H1 (cell line): ENCODE results near the gene SORCS3. TPM values are rescaled to one million over a fixed set of nuclear protein-coding genes. Genes with fewer than 3 reads are reported as not detected.

ENCODE experiments used
- CTCF ChIA-PET: fragments of 300-600 bp; sonication (Branson Sonifier 250); formaldehyde crosslinking; loops from one replicate; lab custom pipeline; 2021; ENCODE audit not compliant: partially characterized antibody; lab: Charles Lee
- POLR2A ChIA-PET: fragments of 300-600 bp; sonication (Branson Sonifier 250); formaldehyde crosslinking; loops from one replicate; lab custom pipeline; 2021; ENCODE audit warnings: inconsistent platforms; ENCODE audit not compliant: partially characterized antibody; lab: Charles Lee
- DNase-seq, 2 experiments: peaks; one replicate each; pipeline versions ENCODE4 v3.0.0 to v3.0.0-alpha.2; 2010 to 2022; ENCODE audit warnings: low spot score in 2 of 2, low read depth in 1 of 2, mixed read lengths in 1 of 2
- FAIRE-seq: peaks from 2 replicates; lab custom pipeline; 2011; peaks lifted over from hg19 to GRCh38; lab: Jason Lieb, UNC
- H2AFZ ChIP-seq: 2 replicates; pipeline ENCODE4 v1.8.1; 2012; ENCODE audit warnings: low read length, inconsistent platforms
- H2AK5ac ChIP-seq: 2 replicates; pipeline ENCODE4 v1.6.1; 2013; ENCODE audit warnings: low read depth, low read length
- H2BK120ac ChIP-seq: replicated peaks from 2 replicates; pipeline ENCODE3; 2013; ENCODE audit warnings: low read depth, low read length, inconsistent platforms
- H2BK12ac ChIP-seq: 2 replicates; pipeline ENCODE4 v1.6.1; 2013; ENCODE audit warnings: low read depth, low read length
- H2BK15ac ChIP-seq: 2 replicates; pipeline ENCODE4 v1.6.1; 2013; ENCODE audit warnings: low read length
- H2BK20ac ChIP-seq: 2 replicates; pipeline ENCODE4 v1.6.1; 2013; ENCODE audit warnings: low read length
- H2BK5ac ChIP-seq: 2 replicates; pipeline ENCODE4 v1.6.1; 2013; ENCODE audit warnings: low read depth, low read length
- H3K14ac ChIP-seq: 2 replicates; pipeline ENCODE4 v1.6.1; 2013; ENCODE audit warnings: inconsistent platforms; ENCODE audit not compliant: insufficient read length
- H3K18ac ChIP-seq: 2 replicates; pipeline ENCODE4 v1.6.1; 2013; ENCODE audit warnings: low read length; ENCODE audit errors: extremely low read depth
- H3K23ac ChIP-seq: 2 replicates; pipeline ENCODE4 v1.6.1; 2013; ENCODE audit warnings: inconsistent platforms; ENCODE audit not compliant: insufficient read length
- H3K23me2 ChIP-seq: 2 replicates; pipeline ENCODE4 v1.6.1; 2013; ENCODE audit warnings: low read depth, low read length
- H3K27ac ChIP-seq: 2 replicates; pipeline ENCODE4 v1.6.1; 2011; ENCODE audit warnings: low read depth, low read length, inconsistent platforms
- H3K27me3 ChIP-seq, 4 experiments: replicated peaks in 1 of 4; 1 replicate in 1 of 4; 2 replicates in 3 of 4; pipeline versions ENCODE4 v1.6.1 to v1.8.1; 2011 to 2013; ENCODE audit warnings: low read length in 3 of 4, mild to moderate bottlenecking in 3 of 4, inconsistent platforms in 2 of 4, mixed read lengths in 2 of 4, moderate library complexity in 1 of 4; ENCODE audit not compliant: control insufficient read depth in 3 of 4, insufficient read depth in 3 of 4; ENCODE audit errors: extremely low read depth in 1 of 4
- H3K36me3 ChIP-seq, 4 experiments: 2 replicates each; pipeline versions ENCODE4 v1.6.1 to v1.8.1; 2011 to 2013; ENCODE audit warnings: mild to moderate bottlenecking in 4 of 4, low read length in 3 of 4, moderate library complexity in 2 of 4, control low read depth in 1 of 4, inconsistent platforms in 1 of 4; ENCODE audit not compliant: insufficient read depth in 4 of 4, control insufficient read depth in 2 of 4
- H3K4ac ChIP-seq: replicated peaks from 2 replicates; pipeline ENCODE3; 2013; ENCODE audit warnings: low read length, low read depth, mixed read lengths, inconsistent platforms; ENCODE audit not compliant: insufficient read length
- H3K4me1 ChIP-seq, 4 experiments: replicated peaks in 1 of 4; 1 replicate in 1 of 4; 2 replicates in 3 of 4; pipeline versions ENCODE4 v1.6.1 to v1.8.1; 2011 to 2013; ENCODE audit warnings: low read length in 3 of 4, inconsistent platforms in 2 of 4, mixed read lengths in 1 of 4; ENCODE audit not compliant: insufficient read depth in 4 of 4, control insufficient read depth in 3 of 4
- H3K4me2 ChIP-seq, 2 experiments: 2 replicates each; pipeline versions ENCODE4 v1.6.1 to v1.8.1; 2011 to 2013; ENCODE audit warnings: low read depth in 2 of 2, low read length in 2 of 2, control low read depth in 1 of 2, inconsistent platforms in 1 of 2, mild to moderate bottlenecking in 1 of 2; ENCODE audit not compliant: insufficient read depth in 1 of 2
- H3K4me3 ChIP-seq, 4 experiments: fragments of 200-600, 300-600 bp in 1 of 4; sonication (generic), shearing (Covaris generic), sonication (Bioruptor Twin) in 1 of 4; 2 replicates each; pipeline versions ENCODE4 v1.5.1 to v1.8.1; 2011 to 2016; ENCODE audit warnings: low read length in 4 of 4, low read depth in 3 of 4, control low read depth in 2 of 4, inconsistent platforms in 2 of 4, mild to moderate bottlenecking in 2 of 4, mixed read lengths in 1 of 4, moderate library complexity in 1 of 4; ENCODE audit not compliant: insufficient read depth in 2 of 4; ENCODE audit errors: extremely low read depth in 1 of 4
- H3K56ac ChIP-seq: replicated peaks from 2 replicates; pipeline ENCODE3; 2013; ENCODE audit warnings: low read depth, mild to moderate bottlenecking, mixed read lengths, low read length, inconsistent platforms; ENCODE audit not compliant: insufficient read length
- H3K79me1 ChIP-seq: 2 replicates; pipeline ENCODE4 v1.6.1; 2013; ENCODE audit warnings: low read depth, low read length, control low read depth
- H3K79me2 ChIP-seq, 2 experiments: 2 replicates each; pipeline versions ENCODE4 v1.6.1 to v1.8.1; 2012 to 2013; ENCODE audit warnings: low read length in 2 of 2, mild to moderate bottlenecking in 2 of 2, inconsistent platforms in 1 of 2; ENCODE audit not compliant: insufficient read depth in 2 of 2, control insufficient read depth in 1 of 2
- H3K9ac ChIP-seq, 4 experiments: replicated peaks in 1 of 4; 1 replicate in 1 of 4; 2 replicates in 3 of 4; pipeline versions ENCODE4 v1.6.1 to v1.8.1; 2011 to 2013; ENCODE audit warnings: low read depth in 3 of 4, low read length in 3 of 4, control low read depth in 2 of 4, mild to moderate bottlenecking in 2 of 4, moderate library complexity in 2 of 4, inconsistent platforms in 1 of 4; ENCODE audit errors: extremely low read depth in 1 of 4
- H3K9me3 ChIP-seq, 2 experiments: 2 replicates each; pipeline versions ENCODE4 v1.6.1 to v1.8.1; 2012 to 2013; ENCODE audit warnings: mild to moderate bottlenecking in 2 of 2, moderate library complexity in 2 of 2, control low read depth in 1 of 2, inconsistent platforms in 1 of 2, low read depth in 1 of 2, low read length in 1 of 2, mixed read lengths in 1 of 2; ENCODE audit not compliant: insufficient read depth in 2 of 2
- H4K20me1 ChIP-seq, 2 experiments: replicated peaks in 1 of 2; 2 replicates each; pipeline versions ENCODE3 to v1.8.1; 2011 to 2013; ENCODE audit warnings: inconsistent platforms in 2 of 2, low read length in 2 of 2, mild to moderate bottlenecking in 1 of 2; ENCODE audit not compliant: insufficient read depth in 2 of 2, control insufficient read depth in 1 of 2
- H4K5ac ChIP-seq: 2 replicates; pipeline ENCODE4 v1.6.1; 2013; ENCODE audit warnings: low read length, low read depth, mixed read lengths, inconsistent platforms; ENCODE audit not compliant: insufficient read length
- H4K8ac ChIP-seq: 2 replicates; pipeline ENCODE4 v1.8.0; 2013; ENCODE audit warnings: mild to moderate bottlenecking, moderate library complexity, low read length, inconsistent platforms; ENCODE audit not compliant: insufficient read depth; ENCODE audit errors: extremely low read depth
- H4K91ac ChIP-seq: replicated peaks from 2 replicates; pipeline ENCODE3; 2013; ENCODE audit warnings: low read length, mixed read lengths, inconsistent platforms; ENCODE audit not compliant: insufficient read length
- ATF2 ChIP-seq: IDR thresholded peaks from 2 replicates; pipeline ENCODE4 v1.6.1; 2012; ENCODE audit warnings: low read length, inconsistent platforms
- CBX8 ChIP-seq: fragments of 300-800, 300-1000 bp; sonication (generic); IDR thresholded peaks from 2 replicates; pipeline ENCODE4 v1.7.1; 2016; ENCODE audit warnings: low read depth, low read length, borderline replicate concordance
- FOSL1 ChIP-seq: IDR thresholded peaks from 2 replicates; pipeline ENCODE4 v1.6.1; 2011; ENCODE audit warnings: mild to moderate bottlenecking, low read depth, low read length, moderate library complexity; ENCODE audit not compliant: insufficient read depth
- KDM4A ChIP-seq: IDR thresholded peaks from one replicate; pipeline ENCODE4 v1.7.1; 2012; ENCODE audit warnings: low read depth, mild to moderate bottlenecking, moderate library complexity, low read length, inconsistent platforms; ENCODE audit not compliant: severe bottlenecking
- USF2 ChIP-seq: IDR thresholded peaks from 2 replicates; pipeline ENCODE4 v1.6.1; 2011; ENCODE audit warnings: low read length, improper control_type of control experiment
- YY1 ChIP-seq: IDR thresholded peaks from 2 replicates; pipeline ENCODE4 v1.6.1; 2011; ENCODE audit warnings: low read depth, mild to moderate bottlenecking, low read length
- WGBS, 2 experiments: shearing (Covaris generic) in 1 of 2; methylation state at CpG; one replicate each; pipeline versions ENCODE4 v1.1.6 to v1.1.7; 2013 to 2015; ENCODE audit warnings: low lambda C conversion rate in 2 of 2, mixed read lengths in 2 of 2, inconsistent platforms in 1 of 2, low coverage in 1 of 2, missing lambda C conversion rate in 1 of 2; ENCODE audit not compliant: insufficient replicate concordance in 2 of 2, insufficient coverage in 1 of 2, insufficient read length in 1 of 2; ENCODE audit errors: extremely low coverage in 1 of 2, missing lambda C conversion rate in 1 of 2; 5-methylcytosine and 5-hydroxymethylcytosine counted together
- polyA plus RNA-seq, 7 experiments: library from polyadenylated mRNA; depleted of rRNA in 3 of 7; stranded (reverse) in 5 of 7; unstranded in 2 of 7; fragments of >200 nt in 5 of 7; fragments of 200-250 nt in 2 of 7; gene quantifications; 1 replicate in 5 of 7; 2 replicates in 1 of 7; 4 replicates in 1 of 7; pipeline versions ENCODE4 v1.2.1 to v1.2.3, GENCODE V29; 2011 to 2013; ENCODE audit warnings: missing spikeins in 2 of 7, mixed read lengths in 2 of 7
- total RNA-seq: library from RNA; stranded (reverse); fragmentation: NEBNext Ultra II Directional; extraction: Animal tissue kit (Norgen Biotek cat#: 25700); gene quantifications from 2 replicates; pipeline ENCODE4 v1.2.1, GENCODE V29; 2021

The SORCS3 gene
- total and polyA plus RNA-seq, 2 of the 8 experiments (the other 6 are each of a cell fraction or from before 2014, with no cell fraction given): 0.26 to 0.88 TPM

- Histone ChIP-seq H3K14ac (no peak overlapping the region), H3K4me3 (no peak overlapping the region), H3K9me3 (no peaks in the 10 kb centered on the region), H3K9ac (no peak overlapping the region), H3K36me3 (no peaks in the 10 kb centered on the region), H4K20me1 (no peaks in the 10 kb centered on the region), H3K27ac (no peak overlapping the region), H3K4me2 (no peak overlapping the region), H2AK5ac (no peak overlapping the region), H3K4me1 (no peaks in the 10 kb centered on the region; a peak in 1 of 7 replicates), H4K91ac (no peak overlapping the region), H2BK15ac (no peak overlapping the region), H2BK120ac (no peak overlapping the region), H3K56ac (no peak overlapping the region), H3K27me3 (no peaks in the 10 kb centered on the region), H2AFZ (no peak overlapping the region), H4K5ac (no peak overlapping the region), H3K23ac (no peak overlapping the region), H2BK12ac (no peak overlapping the region), H3K79me1 (no peaks in the 10 kb centered on the region), H3K18ac (no peak overlapping the region), H3K23me2 (peaks cover 2% of the 10 kb centered on the region; the same call in 1 of the 2 replicates), H2BK20ac (no peak overlapping the region), H3K79me2 (no peaks in the 10 kb centered on the region), H4K8ac (no peak overlapping the region), H2BK5ac (no peak overlapping the region), H3K4ac (no peak overlapping the region)
- DNase-seq (peak in 1 of 2 experiments; percentile 3), FAIRE-seq (no peak)
- ChIA-PET CTCF (interaction anchor here (0.7 to 0.9 kb wide), 2 partner anchors 15 to 241 kb away, joined by 3 read pairs; no protein-coding TSS in a partner anchor), POLR2A (no interaction called here)
- WGBS, 2 experiments: 88% methylated on average over 3 of the region's 3 CpGs; no CpG with 5 or more reads in 1 of the 2 experiments
- TF ChIP-seq USF2: no peak
- no peak for TF ChIP-seq CBX8
- no peak for TF ChIP-seq FOSL1
- TF ChIP-seq KDM4A: no peak
- TF ChIP-seq YY1: no peak
- no peak for TF ChIP-seq ATF2
Measured at GRCh38 chr10:104689547-104689946, 48.5 kb downstream of the SORCS3 start.
